ENCODE results near the gene SARM1. TPM values are rescaled to one million over a fixed set of nuclear protein-coding genes. Genes with fewer than 3 reads are reported as not detected.
A peak's percentile ranks its signal among the peaks of the same experiment; 100 is the strongest.

The SARM1 gene
- polyA plus RNA-seq, 3 donors: 0.78 to 7.1 (median 0.90) TPM

- Mint-ChIP-seq H3K27me3 (ENCODE audit: low read depth in 3 of 3) (peaks cover 0 to 2% (median 0%) of the 10 kb centered on the region in 3 donors), H3K4me3 (no peak overlapping the region), H3K4me1 (no peaks in the 10 kb centered on the region), H3K27ac (peak overlapping the region in 1 of 7 donors; percentile 19), H3K36me3 (peaks cover 86 to 91% of the 10 kb centered on the region in 2 donors), H3K9me3 (no peaks in the 10 kb centered on the region)
- Histone ChIP-seq H3K4me2 (replicated peaks; ENCODE audit: extremely low read depth, low read length, poor library complexity, severe bottlenecking) (no peak overlapping the region), H4K20me1 (ENCODE audit: insufficient read depth, low read length) (peaks cover 7% of the 10 kb centered on the region), H3K4me3 (replicated peaks in 1 of 3; ENCODE audit: low read depth in 2 of 3, low read length in 3 of 3) (no peak overlapping the region), H3K27me3 (ENCODE audit: control insufficient read depth in 2 of 2, insufficient read depth in 2 of 2, low read length in 2 of 2) (no peaks in the 10 kb centered on the region), H3K36me3 (replicated peaks in 1 of 2; ENCODE audit: control insufficient read depth in 1 of 2, insufficient read depth in 2 of 2, low read length in 2 of 2) (peaks cover 81 to 91% of the 10 kb centered on the region in 2 donors), H3K9ac (ENCODE audit: insufficient read depth, low read length, poor library complexity, severe bottlenecking) (no peak overlapping the region), H3K4me1 (ENCODE audit: control insufficient read depth in 1 of 2, insufficient read depth in 2 of 2, low read length in 2 of 2) (no peaks in the 10 kb centered on the region), H3K79me2 (ENCODE audit: insufficient read depth, low read length) (peaks cover 2% of the 10 kb centered on the region), H2AFZ (ENCODE audit: insufficient read depth, low read depth, low read length, poor library complexity, severe bottlenecking) (no peak overlapping the region), H3K9me3 (replicated peaks in 1 of 2; ENCODE audit: control insufficient read depth in 1 of 2, insufficient read depth in 1 of 2, low read length in 2 of 2) (no peaks in the 10 kb centered on the region), H3K27ac (ENCODE audit: low read depth in 1 of 2, low read length in 2 of 2) (no peak overlapping the region)
- no peak for DNase-seq
- intact Hi-C loops (cut with micrococcal nuclease): no loop called here
- TF ChIP-seq, protein P1, sequence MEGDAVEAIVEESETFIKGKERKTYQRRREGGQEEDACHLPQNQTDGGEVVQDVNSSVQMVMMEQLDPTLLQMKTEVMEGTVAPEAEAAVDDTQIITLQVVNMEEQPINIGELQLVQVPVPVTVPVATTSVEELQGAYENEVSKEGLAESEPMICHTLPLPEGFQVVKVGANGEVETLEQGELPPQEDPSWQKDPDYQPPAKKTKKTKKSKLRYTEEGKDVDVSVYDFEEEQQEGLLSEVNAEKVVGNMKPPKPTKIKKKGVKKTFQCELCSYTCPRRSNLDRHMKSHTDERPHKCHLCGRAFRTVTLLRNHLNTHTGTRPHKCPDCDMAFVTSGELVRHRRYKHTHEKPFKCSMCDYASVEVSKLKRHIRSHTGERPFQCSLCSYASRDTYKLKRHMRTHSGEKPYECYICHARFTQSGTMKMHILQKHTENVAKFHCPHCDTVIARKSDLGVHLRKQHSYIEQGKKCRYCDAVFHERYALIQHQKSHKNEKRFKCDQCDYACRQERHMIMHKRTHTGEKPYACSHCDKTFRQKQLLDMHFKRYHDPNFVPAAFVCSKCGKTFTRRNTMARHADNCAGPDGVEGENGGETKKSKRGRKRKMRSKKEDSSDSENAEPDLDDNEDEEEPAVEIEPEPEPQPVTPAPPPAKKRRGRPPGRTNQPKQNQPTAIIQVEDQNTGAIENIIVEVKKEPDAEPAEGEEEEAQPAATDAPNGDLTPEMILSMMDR (IDR thresholded peaks at IDR 0.05): no peak
- 92% methylated on average over 8 of the region's 10 CpGs for WGBS (ENCODE audit: insufficient coverage)
These were observed 28.0 kb upstream of the SARM1 start for GRCh38 chr17:28343491-28343932.

DNA sequence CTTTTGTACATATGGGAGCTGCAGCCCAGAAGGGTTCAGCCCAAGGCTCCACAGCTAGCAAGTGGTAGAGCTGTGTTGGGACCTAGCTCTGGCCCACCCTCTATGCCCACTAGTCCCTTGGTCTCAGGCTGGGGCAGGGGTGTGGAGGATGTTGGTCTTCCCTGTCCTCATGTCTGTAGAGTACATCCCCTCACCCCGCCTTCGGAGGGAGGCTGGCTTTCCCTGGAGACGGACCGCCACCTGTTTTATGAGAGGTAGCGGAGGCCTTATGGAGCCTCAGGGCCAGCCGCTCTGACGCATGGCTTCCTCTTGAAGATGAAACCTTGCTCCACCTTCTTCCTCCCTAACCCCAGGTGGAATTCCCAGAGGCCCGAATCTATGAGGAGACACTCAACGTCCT is 27.5 kb upstream of the SARM1 start:
- H3K36me3 Mint-ChIP-seq: peaks cover 88 to 96% of the 10 kb centered on the region in 2 donors
- H3K9me3 Mint-ChIP-seq: no peaks in the 10 kb centered on the region
- Histone ChIP-seq H2AFZ (ENCODE audit: insufficient read depth, low read depth, low read length, poor library complexity, severe bottlenecking) (no peak overlapping the region), H3K27me3 (ENCODE audit: control insufficient read depth in 2 of 2, insufficient read depth in 2 of 2, low read length in 2 of 2) (no peaks in the 10 kb centered on the region), H3K4me1 (ENCODE audit: control insufficient read depth in 1 of 2, insufficient read depth in 2 of 2, low read length in 2 of 2) (no peaks in the 10 kb centered on the region), H3K9me3 (replicated peaks in 1 of 2; ENCODE audit: control insufficient read depth in 1 of 2, insufficient read depth in 1 of 2, low read length in 2 of 2) (no peaks in the 10 kb centered on the region), H3K9ac (ENCODE audit: insufficient read depth, low read length, poor library complexity, severe bottlenecking) (no peak overlapping the region), H4K20me1 (ENCODE audit: insufficient read depth, low read length) (peaks cover 7% of the 10 kb centered on the region), H3K4me2 (replicated peaks; ENCODE audit: extremely low read depth, low read length, poor library complexity, severe bottlenecking) (no peak overlapping the region), H3K79me2 (ENCODE audit: insufficient read depth, low read length) (no peaks in the 10 kb centered on the region), H3K36me3 (replicated peaks in 1 of 2; ENCODE audit: control insufficient read depth in 1 of 2, insufficient read depth in 2 of 2, low read length in 2 of 2) (peaks cover 86 to 96% of the 10 kb centered on the region in 2 donors), H3K27ac (ENCODE audit: low read depth in 1 of 2, low read length in 2 of 2) (no peak overlapping the region), H3K4me3 (replicated peaks in 1 of 3; ENCODE audit: low read depth in 2 of 3, low read length in 3 of 3) (no peak overlapping the region)
- H3K27ac Mint-ChIP-seq: peak overlapping the region in 1 of 7 donors; percentile 47
- 100% methylated on average over 5 of the region's 9 CpGs for WGBS (ENCODE audit: insufficient coverage)
- TF ChIP-seq, protein P1 (IDR thresholded peaks at IDR 0.05): no peak
- no peak overlapping the region for H3K4me3 Mint-ChIP-seq
- DNase-seq: no peak
- H3K4me1 Mint-ChIP-seq: no peaks in the 10 kb centered on the region
- peaks cover 0 to 2% (median 0%) of the 10 kb centered on the region in 3 donors for H3K27me3 Mint-ChIP-seq (ENCODE audit: low read depth in 3 of 3)
- intact Hi-C loops (cut with micrococcal nuclease): no loop called here

All from CD14-positive monocyte (primary cell).